Endothelial cell of umbilical vein (primary cell): Measurements from ENCODE around the gene ZNF385C.

Experiments used
- CTCF ChIP-seq, 2 donors: IDR thresholded peaks; 1 replicate in 1 of 2; 2 replicates in 1 of 2; pipeline ENCODE4 v1.5.1; 2011; ENCODE audit warnings: low read length in 2 of 2, mild to moderate bottlenecking in 2 of 2, moderate library complexity in 2 of 2, control low read depth in 1 of 2, inconsistent platforms in 1 of 2, low read depth in 1 of 2; ENCODE audit not compliant: insufficient read depth in 1 of 2; ENCODE audit errors: extremely low read depth in 1 of 2
- EZH2 ChIP-seq: IDR thresholded peaks from 2 replicates; pipeline ENCODE4 v1.6.1; 2012; ENCODE audit warnings: borderline replicate concordance, low read depth, mild to moderate bottlenecking, moderate library complexity, low read length, inconsistent platforms; ENCODE audit not compliant: severe bottlenecking
- FOS ChIP-seq: IDR thresholded peaks from 2 replicates; pipeline ENCODE4 v1.6.1; 2011; ENCODE audit warnings: mild to moderate bottlenecking, low read length, moderate library complexity, borderline replicate concordance; ENCODE audit not compliant: insufficient read depth
- GATA2 ChIP-seq: IDR thresholded peaks from 2 replicates; pipeline ENCODE4 v1.7.0; 2011; ENCODE audit warnings: low read depth, mild to moderate bottlenecking, moderate library complexity, mixed read lengths, low read length; ENCODE audit not compliant: insufficient read length, insufficient read depth
- JUN ChIP-seq: IDR thresholded peaks from 2 replicates; pipeline ENCODE4 v1.6.1; 2011; ENCODE audit warnings: borderline replicate concordance, low read depth; ENCODE audit not compliant: insufficient read length, insufficient read depth
- MAX ChIP-seq: IDR thresholded peaks from 2 replicates; pipeline ENCODE4 v1.6.1; 2011; ENCODE audit not compliant: insufficient read depth, insufficient read length
- MYC ChIP-seq: IDR thresholded peaks from one replicate; pipeline ENCODE4 v1.6.1; 2011; ENCODE audit warnings: mild to moderate bottlenecking, low read depth, low read length
- POLR2A ChIP-seq: IDR thresholded peaks from 2 replicates; pipeline ENCODE4 v1.6.1; 2012; ENCODE audit warnings: low read depth, mild to moderate bottlenecking, control low read depth, low read length
- POLR2AphosphoS5 ChIP-seq: IDR thresholded peaks from 2 replicates; pipeline ENCODE4 v1.6.1; 2012; ENCODE audit warnings: low read depth, mild to moderate bottlenecking, control low read depth, low read length, moderate library complexity; ENCODE audit not compliant: insufficient read depth

GRCh38 chr17:42142371-42142896 is 44.2 kb upstream of the ZNF385C start:
- no peak for TF ChIP-seq CTCF (IDR thresholded peaks at IDR 0.05; ENCODE audit: extremely low read depth in 1 of 2, insufficient read depth in 1 of 2, low read depth in 1 of 2, low read length in 2 of 2)
- no peak for TF ChIP-seq POLR2AphosphoS5
- TF ChIP-seq POLR2A: no peak
- no peak for TF ChIP-seq MAX
- TF ChIP-seq EZH2: no peak
- TF ChIP-seq FOS: no peak
- TF ChIP-seq GATA2: no peak
- no peak for TF ChIP-seq MYC
- no peak for TF ChIP-seq JUN
